Common myeloid progenitor, CD34-positive (primary cell): ENCODE measurements around the gene LRRC8E.

Experiments used
- CTCF ChIA-PET: fragments of 350-600 bp; sonication (Branson Sonifier 250); formaldehyde crosslinking; loops from one replicate; lab custom pipeline; 2021; ENCODE audit warnings: antibody characterized with exemption; lab: Charles Lee
- POLR2A ChIA-PET: fragments of 350-600 bp; sonication (Branson Sonifier 250); formaldehyde crosslinking; loops from one replicate; lab custom pipeline; 2021; ENCODE audit warnings: antibody characterized with exemption; lab: Charles Lee
- DNase-seq, 3 donors: peaks; one replicate each; pipeline versions ENCODE4 v3.0.0 to v3.0.0-alpha.2; 2013
- H3K27ac ChIP-seq, 2 experiments: 1 replicate in 1 of 2; 2 replicates in 1 of 2; pipeline ENCODE4 v1.7.0; 2013; ENCODE audit warnings: inconsistent platforms in 2 of 2, low read length in 2 of 2, mild to moderate bottlenecking in 2 of 2, low read depth in 1 of 2, moderate library complexity in 1 of 2; ENCODE audit not compliant: severe bottlenecking in 2 of 2, insufficient read depth in 1 of 2, poor library complexity in 1 of 2
- H3K27me3 ChIP-seq, 5 experiments: replicated peaks in 2 of 5; 1 replicate in 3 of 5; 2 replicates in 2 of 5; pipeline versions ENCODE4 v1.6.1 to v1.7.0; 2013; ENCODE audit warnings: low read length in 4 of 5, mild to moderate bottlenecking in 2 of 5, moderate library complexity in 2 of 5, inconsistent platforms in 1 of 5; ENCODE audit not compliant: insufficient read depth in 5 of 5, control insufficient read depth in 4 of 5
- H3K36me3 ChIP-seq, 4 experiments: 1 replicate in 2 of 4; 2 replicates in 2 of 4; pipeline versions ENCODE4 v1.6.1 to v1.7.0; 2013; ENCODE audit warnings: low read length in 3 of 4, control low read depth in 1 of 4, mild to moderate bottlenecking in 1 of 4; ENCODE audit not compliant: control insufficient read depth in 4 of 4, insufficient read depth in 4 of 4
- H3K4me1 ChIP-seq, 4 experiments: 1 replicate in 3 of 4; 2 replicates in 1 of 4; pipeline versions ENCODE4 v1.6.1 to v1.7.1; 2013; ENCODE audit warnings: low read length in 3 of 4, mild to moderate bottlenecking in 3 of 4, control low read depth in 1 of 4, inconsistent platforms in 1 of 4, moderate library complexity in 1 of 4; ENCODE audit not compliant: control insufficient read depth in 4 of 4, insufficient read depth in 4 of 4; ENCODE audit errors: control extremely low read depth in 1 of 4
- H3K4me3 ChIP-seq, 7 experiments: 1 replicate in 4 of 7; 2 replicates in 3 of 7; pipeline versions ENCODE4 v1.5.1 to v1.7.0; 2013; ENCODE audit warnings: mild to moderate bottlenecking in 7 of 7, low read length in 6 of 7, moderate library complexity in 6 of 7, inconsistent platforms in 2 of 7, low read depth in 2 of 7, control low read depth in 1 of 7; ENCODE audit not compliant: insufficient read depth in 4 of 7, control insufficient read depth in 1 of 7; ENCODE audit errors: extremely low read depth in 1 of 7
- H3K9me3 ChIP-seq, 5 experiments: 1 replicate in 4 of 5; 2 replicates in 1 of 5; pipeline versions ENCODE4 v1.6.1 to v1.7.1; 2013; ENCODE audit warnings: low read length in 4 of 5, mild to moderate bottlenecking in 2 of 5, inconsistent platforms in 1 of 5, low read depth in 1 of 5, moderate library complexity in 1 of 5; ENCODE audit not compliant: control insufficient read depth in 4 of 5, insufficient read depth in 2 of 5; ENCODE audit errors: control extremely low read depth in 1 of 5
- whole genome bisulfite sequencing: methylation state at CpG from one replicate; pipeline ENCODE4 v1.1.5; 2013; ENCODE audit not compliant: insufficient coverage; 5-methylcytosine and 5-hydroxymethylcytosine counted together

LRRC8E gene

GRCh38 chr19:7920519-7921301 lies 32.4 kb downstream of the LRRC8E start:
- Histone ChIP-seq H3K4me1 (peaks cover 0 to 53% (median 52%) of the 10 kb centered on the region in 4 experiments), H3K27ac (peak overlapping the region in 1 of 2 experiments; percentile 71), H3K9me3 (no peaks in the 10 kb centered on the region), H3K4me3 (peak overlapping the region; percentile 59 to 86 (median 79)), H3K27me3 (peaks cover 0 to 40% (median 14%) of the 10 kb centered on the region in 5 experiments), H3K36me3 (peaks cover 0 to 13% (median 10%) of the 10 kb centered on the region in 4 experiments)
- peak; percentile 95 to 97 (median 97) for DNase-seq
- WGBS: 0% methylated on average over 27 of the region's 62 CpGs
- POLR2A ChIA-PET: interaction anchor here (0.5 to 2.3 kb wide), 4 partner anchors 8 to 51 kb away, joined by 3 to 10 read pairs (median 3); partner anchors contain the start of gene TIMM44
- CTCF ChIA-PET: interaction anchor here (0.6 to 4.0 kb wide), 12 partner anchors 9 to 352 kb away, joined by 3 to 16 read pairs (median 3); partner anchors contain the start of gene TIMM44

- DNase-seq: no peak
- H3K9me3 ChIP-seq: no peaks in the 10 kb centered on the region
- CTCF ChIA-PET: interaction anchor here (0.9 to 4.0 kb wide), 9 partner anchors 8 to 353 kb away, joined by 3 to 16 read pairs (median 3); partner anchors contain the start of gene TIMM44
- POLR2A ChIA-PET: interaction anchor here (2.3 kb wide), 1 partner anchor 22 kb away, joined by 10 read pairs; the partner anchor contains the start of gene TIMM44
- H3K4me1 ChIP-seq: peaks cover 0 to 50% (median 48%) of the 10 kb centered on the region in 4 experiments
- H3K27me3 ChIP-seq: peaks cover 0 to 33% (median 11%) of the 10 kb centered on the region in 5 experiments
- H3K36me3 ChIP-seq: peaks cover 0 to 13% (median 10%) of the 10 kb centered on the region in 4 experiments
- peak overlapping the region in 1 of 2 experiments; percentile 71 for H3K27ac ChIP-seq
- peak overlapping the region; percentile 5 to 86 (median 66) for H3K4me3 ChIP-seq
- WGBS: 58% methylated on average over 12 of the region's 17 CpGs
Observed at GRCh38 chr19:7921302-7921966, 33.1 kb downstream of the LRRC8E start.

GRCh38 chr19:7921967-7922835 lies 33.9 kb downstream of the LRRC8E start:
- Histone ChIP-seq H3K27ac (no peak overlapping the region), H3K9me3 (no peaks in the 10 kb centered on the region), H3K27me3 (peaks cover 0 to 25% (median 8%) of the 10 kb centered on the region in 5 experiments), H3K36me3 (peaks cover 0 to 15% (median 14%) of the 10 kb centered on the region in 4 experiments), H3K4me1 (peaks cover 0 to 44% (median 42%) of the 10 kb centered on the region in 4 experiments), H3K4me3 (peak overlapping the region in 2 of 7 experiments; percentile 79 to 86)
- no peak for DNase-seq
- WGBS: 96% methylated on average over 23 of the region's 31 CpGs
- CTCF ChIA-PET: interaction anchor here (0.9 to 3.0 kb wide), 7 partner anchors 8 to 354 kb away, joined by 3 to 14 read pairs (median 3); partner anchors contain the start of gene TIMM44
- POLR2A ChIA-PET: no interaction called here

GRCh38 chr19:7922836-7923195 lies 34.5 kb downstream of the LRRC8E start:
- Histone ChIP-seq H3K36me3 (peaks cover 0 to 16% (median 14%) of the 10 kb centered on the region in 4 experiments), H3K9me3 (no peaks in the 10 kb centered on the region), H3K4me3 (no peak overlapping the region), H3K27ac (no peak overlapping the region), H3K27me3 (peaks cover 0 to 19% (median 7%) of the 10 kb centered on the region in 5 experiments), H3K4me1 (peaks cover 0 to 38% (median 36%) of the 10 kb centered on the region in 4 experiments)
- WGBS: 84% methylated on average over 4 of the region's 8 CpGs
- no peak for DNase-seq
- CTCF ChIA-PET: interaction anchor here (0.9 to 3.0 kb wide), 3 partner anchors 18 to 53 kb away, joined by 3 to 14 read pairs (median 5); partner anchors contain the start of gene TIMM44
- POLR2A ChIA-PET: no interaction called here

GRCh38 chr19:7923295-7924191 lies 35.2 kb downstream of the LRRC8E start:
- WGBS: 95% methylated on average over 23 of the region's 31 CpGs
- Histone ChIP-seq H3K36me3 (peaks cover 0 to 21% (median 14%) of the 10 kb centered on the region in 4 experiments), H3K27me3 (peaks cover 0 to 13% (median 3%) of the 10 kb centered on the region in 5 experiments), H3K4me3 (no peak overlapping the region), H3K27ac (no peak overlapping the region), H3K9me3 (no peaks in the 10 kb centered on the region), H3K4me1 (peaks cover 0 to 35% (median 33%) of the 10 kb centered on the region in 4 experiments)
- ChIA-PET CTCF (interaction anchor here (1.2 to 3.0 kb wide), 4 partner anchors 8 to 69 kb away, joined by 5 to 14 read pairs (median 8); partner anchors contain the start of genes TGFBR3L and TIMM44), POLR2A (no interaction called here)
- DNase-seq: no peak
